K562 (cell line): ENCODE data around the gene PLPPR2. TPM values are rescaled to one million over a fixed set of nuclear protein-coding genes. Genes with fewer than 3 reads are reported as not detected.

Experiments
- BMI1 ChIP-seq: fragments of 150-350 bp; IDR thresholded peaks from 2 replicates; pipeline ENCODE4 v1.6.1; 2014; ENCODE audit warnings: low read length
- CHD4 ChIP-seq: fragments of 200-600 bp; sonication (generic); IDR thresholded peaks from 3 replicates; pipeline ENCODE4 v1.6.1; 2012; ENCODE audit warnings: low read depth, mild to moderate bottlenecking, mixed read lengths, low read length, inconsistent platforms; ENCODE audit not compliant: insufficient read depth, insufficient replicate concordance, poor library complexity, severe bottlenecking
- HNRNPH1 ChIP-seq: fragments of 200-400 bp; formaldehyde crosslinking; optimal IDR thresholded peaks from 2 replicates; pipeline ENCODE3; 2017; ENCODE audit warnings: low read depth, mild to moderate bottlenecking, low read length, moderate library complexity
- KAT7 ChIP-seq: sonication (generic); formaldehyde crosslinking; IDR thresholded peaks from 2 replicates; pipeline ENCODE4 v1.8.0; 2022; ENCODE audit warnings: missing genetic modification reagents, mild to moderate bottlenecking, borderline replicate concordance
- MAFG ChIP-seq: fragments of 450-650 bp; conservative IDR thresholded peaks from 2 replicates; pipeline ENCODE4 v1.6.1; 2016; ENCODE audit warnings: missing genetic modification characterization, missing compliant biosample characterization
- NCOA6 ChIP-seq: fragments of 450-650 bp; IDR thresholded peaks from 2 replicates; pipeline ENCODE4 v1.6.1; 2017; ENCODE audit warnings: mild to moderate bottlenecking
- NCOR1 ChIP-seq: fragments of 450-650 bp; IDR thresholded peaks from 2 replicates; pipeline ENCODE4 v1.6.1; 2016; ENCODE audit warnings: mild to moderate bottlenecking, moderate library complexity
- TEAD1 ChIP-seq, 2 experiments: fragments of 450-650 bp in 1 of 2; sonication (generic) in 1 of 2; formaldehyde crosslinking; IDR thresholded peaks; 2 replicates each; pipeline versions ENCODE4 v1.4.0 to v1.8.0; 2020 to 2022; ENCODE audit warnings: mild to moderate bottlenecking in 2 of 2, missing genetic modification reagents in 1 of 2
- ZBTB1 ChIP-seq: sonication (generic); formaldehyde crosslinking; IDR thresholded peaks from 2 replicates; pipeline ENCODE4 v1.8.1; 2023; ENCODE audit warnings: missing genetic modification reagents, low read depth, mild to moderate bottlenecking, borderline replicate concordance
- ZBTB8A ChIP-seq: fragments of 450-650 bp; IDR thresholded peaks from 2 replicates; pipeline ENCODE4 v1.6.1; 2018; ENCODE audit warnings: mild to moderate bottlenecking, moderate library complexity; ENCODE audit not compliant: partially characterized antibody
- ZEB2 ChIP-seq: fragments of 450-650 bp; IDR thresholded peaks from 2 replicates; pipeline ENCODE4 v1.6.1; 2016
- ZKSCAN8 ChIP-seq: fragments of 200-800 bp; sonication (Bioruptor generic); IDR thresholded peaks from 2 replicates; pipeline ENCODE4 v1.6.1; 2016; ENCODE audit warnings: missing genetic modification characterization, missing compliant biosample characterization
- polyA plus RNA-seq, 8 experiments: library from polyadenylated mRNA; depleted of rRNA in 4 of 8; stranded (reverse) in 5 of 8; unstranded in 3 of 8; fragments of >200 nt; fragmentation: Nextera tagmentation in 2 of 8; fragmentation: Illumina TruSeq in 1 of 8; extraction: Ambion mirVana in 2 of 8; extraction: Trizol in 1 of 8; gene quantifications; 2 replicates each; pipeline versions ENCODE4 v1.2.1 to v1.2.3, GENCODE V29; 2011 to 2014; ENCODE audit warnings: inconsistent platforms in 1 of 8, missing spikeins in 1 of 8
- total RNA-seq, 7 experiments: library from RNA; depleted of rRNA in 6 of 7; stranded (reverse); fragments of >200 nt in 6 of 7; fragmentation: Illumina TruSeq in 2 of 7; extraction: Trizol in 2 of 7; gene quantifications; 2 replicates each; pipeline versions ENCODE4 v1.2.1 to v1.2.3, GENCODE V29; 2011 to 2021; ENCODE audit warnings: low replicate concordance in 1 of 7
- TF ChIP-seq, protein P1 (sequence below): fragments of 250-450 bp; sonication (Bioruptor Pico); IDR thresholded peaks from 2 replicates; pipeline ENCODE4 v1.4.0; 2020; ENCODE audit warnings: mild to moderate bottlenecking
- TF ChIP-seq, protein P2 (sequence below): fragments of 450-650 bp; IDR thresholded peaks from 2 replicates; pipeline ENCODE4 v1.6.1; 2016; ENCODE audit warnings: low read depth
- TF ChIP-seq, protein P3 (sequence below): fragments of 200-800 bp; sonication (Bioruptor generic); IDR thresholded peaks from 2 replicates; pipeline ENCODE4 v1.6.1; 2017; ENCODE audit warnings: missing genetic modification characterization, missing compliant biosample characterization

Gene PLPPR2
- total and polyA plus RNA-seq, 9 of the 15 experiments (the other 6 are each of a cell fraction or from before 2014, with no cell fraction given): 0.49 to 15.9 (median 3.4) TPM

DNA sequence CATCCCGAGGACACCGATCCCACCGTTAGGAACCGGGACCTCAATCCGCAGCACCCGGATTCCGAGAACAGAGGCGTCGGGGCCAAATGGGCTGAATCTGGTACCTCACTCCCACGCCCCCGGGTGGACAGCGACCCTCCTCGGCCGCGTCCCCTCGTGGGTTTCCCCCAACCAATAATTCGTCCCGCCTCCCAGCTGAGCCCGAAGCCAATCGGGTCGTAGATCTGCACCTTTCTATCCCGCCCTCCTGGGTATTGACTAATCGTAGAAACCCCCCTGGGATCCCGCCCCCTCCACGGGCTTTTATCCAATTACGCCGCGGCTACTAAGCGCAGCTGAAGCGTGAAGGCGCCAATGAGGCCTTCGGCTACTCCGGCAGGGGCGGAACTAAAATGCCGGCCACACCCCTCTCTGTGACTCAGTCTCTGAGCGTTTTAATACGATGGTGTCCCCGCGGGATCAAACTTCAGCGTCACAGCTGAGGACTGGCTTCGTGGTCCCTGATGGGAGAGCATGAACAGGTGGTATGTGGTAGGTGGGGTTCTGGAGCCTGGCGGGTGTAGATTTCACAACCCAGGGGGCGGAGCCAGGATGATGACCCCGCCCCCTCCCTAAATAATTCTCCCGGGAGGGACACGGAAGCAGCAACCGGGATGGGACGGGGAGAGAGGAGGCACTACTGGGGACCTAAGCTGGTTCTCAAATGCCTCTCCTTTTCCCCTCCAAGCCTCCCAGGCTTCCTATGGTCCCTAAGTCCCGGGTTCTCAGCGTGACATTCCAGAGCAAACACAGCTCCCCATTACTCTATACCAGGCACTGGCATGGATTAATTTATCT lies 8.9 kb upstream of the PLPPR2 start, which contains the start of the genes CCDC159 and TMEM205 (continued):
- TF ChIP-seq, protein P1, sequence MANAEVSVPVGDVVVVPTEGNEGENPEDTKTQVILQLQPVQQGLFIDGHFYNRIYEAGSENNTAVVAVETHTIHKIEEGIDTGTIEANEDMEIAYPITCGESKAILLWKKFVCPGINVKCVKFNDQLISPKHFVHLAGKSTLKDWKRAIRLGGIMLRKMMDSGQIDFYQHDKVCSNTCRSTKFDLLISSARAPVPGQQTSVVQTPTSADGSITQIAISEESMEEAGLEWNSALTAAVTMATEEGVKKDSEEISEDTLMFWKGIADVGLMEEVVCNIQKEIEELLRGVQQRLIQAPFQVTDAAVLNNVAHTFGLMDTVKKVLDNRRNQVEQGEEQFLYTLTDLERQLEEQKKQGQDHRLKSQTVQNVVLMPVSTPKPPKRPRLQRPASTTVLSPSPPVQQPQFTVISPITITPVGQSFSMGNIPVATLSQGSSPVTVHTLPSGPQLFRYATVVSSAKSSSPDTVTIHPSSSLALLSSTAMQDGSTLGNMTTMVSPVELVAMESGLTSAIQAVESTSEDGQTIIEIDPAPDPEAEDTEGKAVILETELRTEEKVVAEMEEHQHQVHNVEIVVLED (CRISPR knock-in tag): no peak
- TF ChIP-seq, protein P2, sequence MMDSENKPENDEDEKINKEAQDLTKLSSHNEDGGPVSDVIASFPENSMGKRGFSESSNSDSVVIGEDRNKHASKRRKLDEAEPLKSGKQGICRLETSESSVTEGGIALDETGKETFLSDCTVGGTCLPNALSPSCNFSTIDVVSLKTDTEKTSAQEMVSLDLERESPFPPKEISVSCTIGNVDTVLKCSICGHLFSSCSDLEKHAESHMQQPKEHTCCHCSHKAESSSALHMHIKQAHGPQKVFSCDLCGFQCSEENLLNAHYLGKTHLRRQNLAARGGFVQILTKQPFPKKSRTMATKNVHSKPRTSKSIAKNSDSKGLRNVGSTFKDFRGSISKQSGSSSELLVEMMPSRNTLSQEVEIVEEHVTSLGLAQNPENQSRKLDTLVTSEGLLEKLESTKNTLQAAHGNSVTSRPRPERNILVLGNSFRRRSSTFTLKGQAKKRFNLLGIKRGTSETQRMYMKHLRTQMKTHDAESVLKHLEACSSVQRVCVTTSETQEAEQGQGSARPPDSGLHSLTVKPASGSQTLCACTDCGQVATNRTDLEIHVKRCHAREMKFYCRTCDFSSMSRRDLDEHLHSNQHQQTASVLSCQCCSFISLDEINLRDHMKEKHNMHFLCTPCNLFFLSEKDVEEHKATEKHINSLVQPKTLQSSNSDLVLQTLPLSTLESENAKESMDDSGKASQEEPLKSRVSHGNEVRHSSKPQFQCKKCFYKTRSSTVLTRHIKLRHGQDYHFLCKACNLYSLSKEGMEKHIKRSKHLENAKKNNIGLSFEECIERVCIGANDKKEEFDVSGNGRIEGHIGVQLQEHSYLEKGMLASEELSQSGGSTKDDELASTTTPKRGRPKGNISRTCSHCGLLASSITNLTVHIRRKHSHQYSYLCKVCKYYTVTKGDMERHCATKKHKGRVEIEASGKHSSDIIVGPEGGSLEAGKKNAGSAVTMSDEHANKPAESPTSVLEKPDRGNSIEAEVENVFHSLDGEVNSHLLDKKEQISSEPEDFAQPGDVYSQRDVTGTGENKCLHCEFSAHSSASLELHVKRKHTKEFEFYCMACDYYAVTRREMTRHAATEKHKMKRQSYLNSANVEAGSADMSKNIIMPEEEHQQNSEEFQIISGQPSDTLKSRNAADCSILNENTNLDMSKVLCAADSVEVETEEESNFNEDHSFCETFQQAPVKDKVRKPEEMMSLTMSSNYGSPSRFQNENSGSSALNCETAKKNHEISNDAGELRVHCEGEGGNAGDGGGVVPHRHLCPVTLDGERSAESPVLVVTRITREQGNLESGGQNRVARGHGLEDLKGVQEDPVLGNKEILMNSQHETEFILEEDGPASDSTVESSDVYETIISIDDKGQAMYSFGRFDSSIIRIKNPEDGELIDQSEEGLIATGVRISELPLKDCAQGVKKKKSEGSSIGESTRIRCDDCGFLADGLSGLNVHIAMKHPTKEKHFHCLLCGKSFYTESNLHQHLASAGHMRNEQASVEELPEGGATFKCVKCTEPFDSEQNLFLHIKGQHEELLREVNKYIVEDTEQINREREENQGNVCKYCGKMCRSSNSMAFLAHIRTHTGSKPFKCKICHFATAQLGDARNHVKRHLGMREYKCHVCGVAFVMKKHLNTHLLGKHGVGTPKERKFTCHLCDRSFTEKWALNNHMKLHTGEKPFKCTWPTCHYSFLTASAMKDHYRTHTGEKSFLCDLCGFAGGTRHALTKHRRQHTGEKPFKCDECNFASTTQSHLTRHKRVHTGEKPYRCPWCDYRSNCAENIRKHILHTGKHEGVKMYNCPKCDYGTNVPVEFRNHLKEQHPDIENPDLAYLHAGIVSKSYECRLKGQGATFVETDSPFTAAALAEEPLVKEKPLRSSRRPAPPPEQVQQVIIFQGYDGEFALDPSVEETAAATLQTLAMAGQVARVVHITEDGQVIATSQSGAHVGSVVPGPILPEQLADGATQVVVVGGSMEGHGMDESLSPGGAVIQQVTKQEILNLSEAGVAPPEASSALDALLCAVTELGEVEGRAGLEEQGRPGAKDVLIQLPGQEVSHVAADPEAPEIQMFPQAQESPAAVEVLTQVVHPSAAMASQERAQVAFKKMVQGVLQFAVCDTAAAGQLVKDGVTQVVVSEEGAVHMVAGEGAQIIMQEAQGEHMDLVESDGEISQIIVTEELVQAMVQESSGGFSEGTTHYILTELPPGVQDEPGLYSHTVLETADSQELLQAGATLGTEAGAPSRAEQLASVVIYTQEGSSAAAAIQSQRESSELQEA: peak; percentile 94
- TF ChIP-seq, protein P3, sequence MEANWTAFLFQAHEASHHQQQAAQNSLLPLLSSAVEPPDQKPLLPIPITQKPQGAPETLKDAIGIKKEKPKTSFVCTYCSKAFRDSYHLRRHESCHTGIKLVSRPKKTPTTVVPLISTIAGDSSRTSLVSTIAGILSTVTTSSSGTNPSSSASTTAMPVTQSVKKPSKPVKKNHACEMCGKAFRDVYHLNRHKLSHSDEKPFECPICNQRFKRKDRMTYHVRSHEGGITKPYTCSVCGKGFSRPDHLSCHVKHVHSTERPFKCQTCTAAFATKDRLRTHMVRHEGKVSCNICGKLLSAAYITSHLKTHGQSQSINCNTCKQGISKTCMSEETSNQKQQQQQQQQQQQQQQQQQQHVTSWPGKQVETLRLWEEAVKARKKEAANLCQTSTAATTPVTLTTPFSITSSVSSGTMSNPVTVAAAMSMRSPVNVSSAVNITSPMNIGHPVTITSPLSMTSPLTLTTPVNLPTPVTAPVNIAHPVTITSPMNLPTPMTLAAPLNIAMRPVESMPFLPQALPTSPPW: peak; percentile 45; the same call in 1 of the 2 replicates
- peak in 1 of 2 experiments; percentile 19; a peak in 2 of 4 replicates for TF ChIP-seq TEAD1 (CRISPR knock-in tag; IDR thresholded peaks at IDR 0.05)
- no peak for TF ChIP-seq ZKSCAN8 (CRISPR knock-in tag)
- no peak for TF ChIP-seq MAFG
- TF ChIP-seq ZBTB1 (CRISPR knock-in tag): no peak
- no peak for TF ChIP-seq ZEB2
- TF ChIP-seq BMI1: no peak
- no peak for TF ChIP-seq ZBTB8A
- TF ChIP-seq NCOR1: no peak
- TF ChIP-seq NCOA6: no peak
- TF ChIP-seq CHD4: no peak
- 0 out of 2 replicates have a peak, but pooled peaks have one; percentile 35 for TF ChIP-seq KAT7 (CRISPR knock-in tag)
- TF ChIP-seq HNRNPH1: no peak
